ENCODE data around the gene TBC1D22A. TPM values are rescaled to one million over a fixed set of nuclear protein-coding genes. Genes with fewer than 3 reads are reported as not detected.

Gene TBC1D22A
- total and polyA plus RNA-seq, 9 donors: 12.5 to 25.6 (median 18.5) TPM

GRCh38 chr22:47015589-47016178 is 253.2 kb downstream of the TBC1D22A start:
- Histone ChIP-seq H3K27ac (no peak overlapping the region), H3K4me1 (ENCODE audit: insufficient read depth) (peaks cover 4% of the 10 kb centered on the region), H3K36me3 (no peaks in the 10 kb centered on the region), H3K4me3 (no peak overlapping the region), H3K27me3 (no peaks in the 10 kb centered on the region), H3K9me3 (no peaks in the 10 kb centered on the region)
- no peak for DNase-seq
- TF ChIP-seq EP300 (IDR thresholded peaks at IDR 0.05): no peak
- TF ChIP-seq, protein P1, sequence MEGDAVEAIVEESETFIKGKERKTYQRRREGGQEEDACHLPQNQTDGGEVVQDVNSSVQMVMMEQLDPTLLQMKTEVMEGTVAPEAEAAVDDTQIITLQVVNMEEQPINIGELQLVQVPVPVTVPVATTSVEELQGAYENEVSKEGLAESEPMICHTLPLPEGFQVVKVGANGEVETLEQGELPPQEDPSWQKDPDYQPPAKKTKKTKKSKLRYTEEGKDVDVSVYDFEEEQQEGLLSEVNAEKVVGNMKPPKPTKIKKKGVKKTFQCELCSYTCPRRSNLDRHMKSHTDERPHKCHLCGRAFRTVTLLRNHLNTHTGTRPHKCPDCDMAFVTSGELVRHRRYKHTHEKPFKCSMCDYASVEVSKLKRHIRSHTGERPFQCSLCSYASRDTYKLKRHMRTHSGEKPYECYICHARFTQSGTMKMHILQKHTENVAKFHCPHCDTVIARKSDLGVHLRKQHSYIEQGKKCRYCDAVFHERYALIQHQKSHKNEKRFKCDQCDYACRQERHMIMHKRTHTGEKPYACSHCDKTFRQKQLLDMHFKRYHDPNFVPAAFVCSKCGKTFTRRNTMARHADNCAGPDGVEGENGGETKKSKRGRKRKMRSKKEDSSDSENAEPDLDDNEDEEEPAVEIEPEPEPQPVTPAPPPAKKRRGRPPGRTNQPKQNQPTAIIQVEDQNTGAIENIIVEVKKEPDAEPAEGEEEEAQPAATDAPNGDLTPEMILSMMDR (IDR thresholded peaks at IDR 0.05): no peak
- no peak for TF ChIP-seq POLR2A (IDR thresholded peaks at IDR 0.05)
- WGBS, 3 donors: 89 to 93% (median 92%) methylated on average over 16 of the region's 16 CpGs
- intact Hi-C loops (cut with DNase I): no loop called here

GRCh38 chr22:47016631-47017030 is 254.2 kb downstream of the TBC1D22A start:
- TF ChIP-seq POLR2A (IDR thresholded peaks at IDR 0.05) (no peak), EP300 (IDR thresholded peaks at IDR 0.05) (no peak)
- TF ChIP-seq, protein P1 (IDR thresholded peaks at IDR 0.05): no peak
- Histone ChIP-seq H3K9me3 (no peaks in the 10 kb centered on the region), H3K36me3 (no peaks in the 10 kb centered on the region), H3K4me3 (no peak overlapping the region), H3K4me1 (ENCODE audit: insufficient read depth) (peaks cover 4% of the 10 kb centered on the region), H3K27me3 (no peaks in the 10 kb centered on the region), H3K27ac (no peak overlapping the region)
- intact Hi-C loops (cut with DNase I): no loop called here
- 93 to 99% (median 97%) methylated on average over 20 to 22 of the region's 22 CpGs for WGBS, 3 donors
- DNase-seq: no peak

- 90 to 93% (median 91%) methylated on average over 13 of the region's 13 CpGs for WGBS, 3 donors
These were observed 254.8 kb downstream of the TBC1D22A start for GRCh38 chr22:47017245-47017644.

GRCh38 chr22:47018010-47018910 is 255.8 kb downstream of the TBC1D22A start:
- intact Hi-C loops (cut with DNase I): no loop called here
- Histone ChIP-seq H3K4me3 (no peak overlapping the region), H3K27ac (no peak overlapping the region), H3K4me1 (ENCODE audit: insufficient read depth) (peaks cover 4% of the 10 kb centered on the region), H3K36me3 (no peaks in the 10 kb centered on the region), H3K27me3 (no peaks in the 10 kb centered on the region), H3K9me3 (no peaks in the 10 kb centered on the region)
- TF ChIP-seq POLR2A (IDR thresholded peaks at IDR 0.05) (no peak), EP300 (IDR thresholded peaks at IDR 0.05) (no peak)
- TF ChIP-seq, protein P1 (IDR thresholded peaks at IDR 0.05): no peak
- WGBS, 3 donors: 74 to 76% (median 74%) methylated on average over 32 of the region's 32 CpGs
- DNase-seq: peak in 1 of 5 donors; percentile 44

More at GRCh38 chr22:47017245-47017644, 254.8 kb downstream of the TBC1D22A start:
- peak in 1 of 5 donors; percentile 24 for DNase-seq
- intact Hi-C loops (cut with DNase I): no loop called here
- Histone ChIP-seq H3K36me3 (no peaks in the 10 kb centered on the region), H3K9me3 (no peaks in the 10 kb centered on the region), H3K27ac (no peak overlapping the region), H3K4me1 (ENCODE audit: insufficient read depth) (peaks cover 4% of the 10 kb centered on the region), H3K27me3 (no peaks in the 10 kb centered on the region), H3K4me3 (no peak overlapping the region)
- TF ChIP-seq, protein P1 (IDR thresholded peaks at IDR 0.05): no peak
- no peak for TF ChIP-seq EP300 (IDR thresholded peaks at IDR 0.05)
- TF ChIP-seq POLR2A (IDR thresholded peaks at IDR 0.05): no peak

Measured in ovary (tissue), 9 donors.